Stimulated activated CD8-positive, alpha-beta memory T cell treated with anti-CD3 and anti-CD28 coated beads, Interleukin-12 subunit alpha, Interleukin-12 subunit beta, amount 100 ng/mL, for 4 hours (primary cell): Measurements from ENCODE around the gene PPARG.
"Not testable (repeated sequence)": the region's sequence is repeated elsewhere in the genome, so short reads cannot be mapped to it uniquely, and the experiment has no call there.

ENCODE experiments used
- DNase-seq: peaks from one replicate; pipeline ENCODE4 v3.0.0-alpha.2; 2020; ENCODE audit warnings: low read depth

PPARG gene

DNA sequence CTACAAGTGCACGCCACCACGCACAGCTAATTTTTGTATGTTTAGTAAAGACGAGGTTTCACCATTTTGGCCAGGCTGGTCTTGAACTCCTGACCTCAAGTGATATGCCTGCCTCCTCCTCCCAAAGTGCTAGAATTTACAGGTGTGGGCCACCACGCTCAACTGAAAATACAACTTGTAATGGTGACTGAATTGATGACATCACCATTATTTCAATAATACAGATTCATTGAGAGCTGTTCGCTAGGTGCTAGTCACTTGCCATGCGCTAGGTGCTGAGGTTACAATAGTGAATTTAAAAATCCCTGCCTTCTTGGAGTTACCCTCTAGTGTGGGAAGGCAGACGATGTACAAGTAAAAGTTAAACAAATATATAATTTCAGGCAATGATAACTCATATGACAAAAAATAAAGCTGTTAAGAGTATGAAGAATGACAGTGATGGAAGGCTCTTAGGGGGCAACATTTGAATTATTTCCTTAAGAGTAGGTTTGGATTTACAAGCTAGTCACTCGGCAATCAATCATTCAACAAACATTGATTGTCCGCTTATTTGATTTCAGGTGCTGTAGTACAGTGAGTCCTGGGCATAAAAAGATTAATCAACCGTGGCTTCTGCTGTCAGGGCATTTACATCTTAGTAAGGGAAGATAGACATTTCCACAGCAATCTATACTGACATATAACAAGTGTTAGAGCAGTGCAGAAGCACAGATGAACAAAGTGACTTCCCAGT lies 9.1 kb upstream of the PPARG start:
- no peak for DNase-seq

DNA sequence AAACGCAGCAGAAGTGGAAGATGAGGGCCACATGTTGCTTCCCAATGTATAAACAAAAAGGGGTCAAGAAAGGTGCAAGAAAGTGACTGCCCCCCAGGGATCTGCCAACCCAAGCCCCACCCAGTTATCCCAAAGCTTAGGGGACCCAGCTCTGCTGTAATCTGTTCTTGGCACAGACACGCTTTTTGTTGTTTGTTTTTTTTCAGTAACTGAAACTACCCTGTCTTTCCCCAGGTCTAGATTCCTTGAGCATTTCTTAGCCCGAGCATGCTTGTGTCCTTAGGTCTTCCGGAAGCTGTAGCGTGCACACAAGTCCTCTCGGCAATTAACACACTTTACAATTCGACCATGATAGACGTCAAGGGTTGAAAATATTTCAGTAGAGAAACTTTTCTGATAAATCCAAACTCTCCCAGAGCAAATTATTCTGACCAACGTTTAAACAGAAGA lies 8.5 kb upstream of the PPARG start:
- DNase-seq, result no peak

DNA sequence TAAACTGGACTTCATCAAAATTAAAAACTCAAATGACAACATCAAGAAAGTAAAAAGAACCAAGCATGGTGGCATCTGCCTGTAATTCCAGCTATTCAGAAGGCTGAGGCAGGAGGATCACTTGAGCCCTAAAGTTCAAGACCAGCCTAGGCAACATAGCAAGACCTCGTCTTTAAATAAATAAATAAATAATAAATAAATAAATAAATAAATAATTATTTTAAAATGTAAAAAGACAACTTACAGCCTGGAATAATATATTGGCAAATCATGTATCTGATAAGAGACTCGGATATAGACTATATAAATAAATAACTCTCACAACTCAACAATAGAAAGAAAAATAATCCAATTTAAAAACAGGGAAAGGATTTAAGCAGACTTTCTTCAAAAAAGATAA lies 4.3 kb upstream of the PPARG start:
- no peak for DNase-seq

DNA sequence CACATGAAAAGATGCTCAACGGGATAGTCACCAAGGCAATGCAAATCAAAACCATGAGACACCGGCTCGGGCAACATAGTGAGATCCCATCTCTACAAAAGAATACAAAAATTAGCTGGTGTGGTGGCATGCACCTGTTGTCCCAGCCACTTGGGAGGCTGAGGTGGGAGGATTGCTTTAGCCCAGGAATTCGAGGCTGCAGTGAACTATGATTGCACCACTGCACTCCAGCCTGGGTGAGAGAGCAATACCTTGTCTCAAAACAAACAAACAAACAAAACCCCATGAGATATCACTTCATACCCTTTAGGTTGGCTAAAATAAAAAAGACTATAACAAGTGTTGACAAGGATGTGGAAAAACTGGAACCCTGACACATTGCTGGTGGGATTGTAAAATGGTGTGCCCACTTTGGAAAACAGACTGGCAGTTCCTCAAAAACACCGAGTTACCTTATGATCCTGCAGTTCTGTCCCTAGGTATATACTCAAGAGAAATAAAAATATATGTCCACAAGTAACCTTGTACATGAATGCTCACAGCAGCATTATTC lies 3.8 kb upstream of the PPARG start:
- no peak for DNase-seq

DNA sequence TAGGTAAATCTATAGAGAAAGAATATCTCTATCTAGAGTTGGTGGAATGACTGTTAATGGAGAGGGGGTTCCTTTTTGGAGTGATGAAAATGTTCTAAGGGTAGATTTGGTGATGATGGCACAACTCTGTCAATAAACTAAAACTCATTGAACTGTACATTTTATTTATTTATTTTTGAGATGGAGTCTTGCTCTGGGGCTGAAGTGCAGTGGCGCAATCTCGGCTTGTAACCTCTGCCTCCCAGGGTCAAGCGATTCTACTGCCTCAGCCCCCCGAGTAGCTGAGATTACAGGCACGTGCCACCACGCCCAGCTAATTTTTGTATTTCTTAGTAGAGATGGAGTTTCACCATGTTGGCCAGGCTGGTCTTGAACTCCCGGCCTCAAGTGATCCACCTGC lies 3.1 kb upstream of the PPARG start:
- DNase-seq, result not testable (repeated sequence)

DNA sequence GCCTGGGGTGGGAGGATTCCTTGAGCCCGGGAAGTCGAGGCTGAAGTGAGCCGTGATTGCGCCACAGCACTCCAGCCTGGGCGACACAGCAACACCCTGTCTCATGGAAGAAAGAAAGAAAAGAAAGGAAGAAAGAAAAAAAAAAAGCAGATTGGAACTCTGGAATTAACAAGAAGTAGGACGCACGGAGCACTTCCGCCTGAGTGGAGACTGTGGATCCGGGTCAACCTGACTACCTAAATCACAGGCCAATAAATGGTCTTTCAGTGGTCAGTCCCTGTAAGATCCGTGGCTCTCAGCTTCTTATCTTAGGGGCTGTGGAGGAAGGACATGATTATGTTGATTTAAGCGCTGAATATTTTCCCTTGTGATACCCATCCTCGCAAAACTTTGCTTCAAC lies 2.4 kb upstream of the PPARG start:
- no peak for DNase-seq

DNA sequence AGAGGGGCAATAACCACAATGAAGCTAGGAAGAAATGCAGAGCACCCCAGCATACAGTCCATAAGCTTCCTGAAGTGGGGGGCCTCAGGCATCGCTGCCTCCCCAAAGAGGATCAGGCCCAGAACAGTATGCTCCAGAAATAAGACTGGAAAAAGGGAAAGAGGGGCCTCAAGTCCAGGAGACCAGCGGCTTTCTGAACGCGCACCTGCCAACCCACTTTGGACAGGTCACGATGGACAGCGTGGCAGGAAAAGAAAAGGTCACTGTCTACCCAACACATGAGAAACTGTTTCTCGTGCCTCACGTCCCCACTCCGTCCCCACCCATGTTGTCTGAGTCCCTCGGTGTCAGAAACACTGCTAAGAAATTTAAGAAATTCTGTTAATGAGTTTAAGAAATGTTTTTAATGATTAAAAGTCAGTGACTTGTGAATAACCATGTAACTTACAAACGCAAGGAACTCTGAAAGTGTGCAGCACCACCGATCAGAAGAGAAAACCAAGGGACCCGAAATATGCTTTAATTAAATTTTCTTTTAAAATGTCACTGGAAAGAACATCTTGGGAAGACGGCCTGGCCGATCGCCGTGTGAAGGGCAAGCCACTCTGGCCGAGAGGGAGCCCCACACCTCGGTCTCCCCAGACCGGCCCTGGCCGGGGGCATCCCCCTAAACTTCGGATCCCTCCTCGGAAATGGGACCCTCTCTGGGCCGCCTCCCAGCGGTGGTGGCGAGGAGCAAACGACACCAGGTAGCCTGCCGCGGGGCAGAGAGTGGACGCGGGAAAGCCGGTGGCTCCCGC lies 1.7 kb upstream of the PPARG start:
- no peak for DNase-seq

DNA sequence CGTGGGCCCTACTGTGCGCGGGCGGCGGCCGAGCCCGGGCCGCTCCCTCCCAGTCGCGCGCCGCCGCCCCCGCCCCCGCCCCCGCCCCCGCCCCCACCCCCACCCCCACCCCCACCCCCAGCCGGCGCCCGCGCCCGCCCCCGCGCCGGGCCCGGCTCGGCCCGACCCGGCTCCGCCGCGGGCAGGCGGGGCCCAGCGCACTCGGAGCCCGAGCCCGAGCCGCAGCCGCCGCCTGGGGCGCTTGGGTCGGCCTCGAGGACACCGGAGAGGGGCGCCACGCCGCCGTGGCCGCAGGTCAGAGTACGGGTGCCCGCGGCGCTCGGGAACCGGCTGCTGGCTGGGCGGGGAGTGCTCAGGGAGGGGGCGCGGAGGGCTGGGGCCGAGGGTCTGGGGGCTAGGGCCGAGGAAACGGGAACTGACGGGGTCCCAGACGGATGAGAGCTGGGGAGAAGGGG lies 1.1 kb upstream of the PPARG start:
- DNase-seq, result no peak

DNA sequence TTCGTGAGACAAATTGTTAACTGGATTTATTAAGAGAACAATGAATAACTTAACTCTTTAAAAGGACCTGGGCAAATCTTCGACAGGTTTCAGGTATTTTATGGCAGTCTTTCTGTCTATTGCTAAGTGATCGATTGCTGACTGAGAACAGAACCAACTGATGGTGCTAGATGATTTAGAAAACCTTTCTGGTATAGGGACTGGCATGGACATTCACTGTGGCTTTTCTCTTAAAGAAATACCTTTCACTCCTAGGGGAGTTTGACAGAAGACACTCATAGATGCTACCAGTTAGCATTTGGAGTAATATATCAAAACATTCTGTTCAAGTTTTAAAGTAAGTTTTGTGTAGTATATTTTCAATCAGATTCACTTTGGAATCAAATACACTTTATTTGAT lies 654 bp downstream of the PPARG start:
- DNase-seq, result no peak

DNA sequence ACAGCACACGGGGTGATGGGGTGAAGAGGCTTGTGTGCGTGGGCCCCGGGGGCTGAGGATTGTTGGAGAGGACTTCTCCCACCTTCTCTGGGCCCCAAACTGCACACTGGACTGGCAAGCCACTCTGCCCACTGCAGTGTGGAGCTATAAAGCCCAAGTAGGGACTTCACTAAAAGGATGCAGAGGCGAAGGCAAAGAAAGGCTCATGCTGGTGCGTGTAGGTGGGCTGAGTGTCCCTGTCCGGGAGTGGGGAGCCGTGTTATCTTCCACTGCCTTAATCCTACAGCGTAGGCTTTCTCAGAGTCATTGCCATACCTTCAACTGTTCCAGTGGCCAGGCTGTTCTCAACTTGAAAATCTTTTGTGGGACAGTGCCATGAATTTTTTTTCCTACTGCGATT lies 3.9 kb downstream of the PPARG start:
- DNase-seq, result no peak

DNA sequence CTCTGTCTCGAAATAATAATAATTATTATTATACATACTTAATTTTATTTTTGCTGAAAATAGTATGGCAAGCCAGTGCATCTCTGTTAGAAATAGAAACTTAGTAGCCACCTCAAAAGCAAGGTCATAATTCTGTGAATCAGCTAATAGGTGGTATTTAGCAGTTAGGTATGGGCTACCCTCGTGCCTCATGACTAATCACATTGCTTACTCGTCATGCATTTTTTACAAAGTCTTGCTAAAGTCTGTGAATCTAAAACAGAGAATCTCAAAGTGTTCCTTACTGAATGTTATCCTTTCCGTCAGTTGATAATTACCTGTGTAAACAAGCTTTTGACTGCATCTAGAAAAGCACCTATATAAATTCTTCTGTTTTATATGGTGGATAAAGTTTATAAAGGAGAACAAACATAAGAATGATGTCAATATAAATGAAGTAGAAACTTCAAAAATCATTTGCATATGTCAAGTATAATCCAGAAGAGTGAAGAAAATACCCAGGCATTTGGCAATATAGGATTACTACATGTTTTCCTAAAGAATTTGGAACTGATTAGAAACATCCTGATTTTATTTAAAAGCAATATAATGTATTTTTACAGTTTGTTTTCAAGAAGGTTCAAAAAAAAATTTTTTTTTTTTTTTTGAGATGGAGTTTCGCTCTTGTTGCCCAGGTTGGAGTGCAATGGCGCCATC lies 6.2 kb downstream of the PPARG start:
- no peak for DNase-seq

DNA sequence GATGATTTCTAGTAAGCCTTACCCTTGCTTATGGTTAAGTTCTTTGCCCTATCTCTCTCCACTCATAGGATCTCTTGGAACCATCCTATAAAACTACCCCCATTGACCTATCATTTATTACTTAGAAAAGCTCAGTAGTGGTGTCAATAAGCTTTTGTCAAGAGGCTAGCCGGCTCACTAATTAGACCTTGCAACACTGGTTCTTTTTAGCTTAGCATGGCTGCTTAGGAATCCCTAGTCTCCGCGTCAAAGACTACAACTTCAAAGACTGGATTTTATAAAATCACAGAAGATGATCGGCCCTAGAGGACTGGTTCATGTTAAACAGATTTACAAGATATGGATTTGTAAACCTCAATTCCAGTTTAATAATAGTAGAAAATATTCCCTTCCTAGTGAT lies 7.6 kb downstream of the PPARG start:
- DNase-seq, result no peak

DNA sequence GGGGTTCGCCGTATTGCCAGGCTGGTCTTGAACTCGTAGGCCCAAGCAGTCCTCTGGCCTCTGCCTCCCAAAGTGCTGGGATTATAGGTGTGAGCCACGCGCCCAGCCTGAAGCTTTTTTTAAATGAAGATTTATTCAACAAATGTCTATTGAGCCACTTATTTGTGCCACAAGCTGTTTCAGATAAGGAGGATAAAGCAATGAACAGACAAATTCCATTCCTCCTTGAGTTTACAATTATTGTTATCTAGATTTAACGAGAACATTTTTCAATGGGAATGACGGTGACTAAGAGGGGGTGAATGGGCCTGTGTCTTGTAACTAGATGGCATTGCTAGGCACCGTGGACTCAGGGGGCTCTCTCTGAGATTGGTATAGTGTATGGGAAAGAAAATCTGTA lies 10.2 kb downstream of the PPARG start:
- DNase-seq, result no peak

DNA sequence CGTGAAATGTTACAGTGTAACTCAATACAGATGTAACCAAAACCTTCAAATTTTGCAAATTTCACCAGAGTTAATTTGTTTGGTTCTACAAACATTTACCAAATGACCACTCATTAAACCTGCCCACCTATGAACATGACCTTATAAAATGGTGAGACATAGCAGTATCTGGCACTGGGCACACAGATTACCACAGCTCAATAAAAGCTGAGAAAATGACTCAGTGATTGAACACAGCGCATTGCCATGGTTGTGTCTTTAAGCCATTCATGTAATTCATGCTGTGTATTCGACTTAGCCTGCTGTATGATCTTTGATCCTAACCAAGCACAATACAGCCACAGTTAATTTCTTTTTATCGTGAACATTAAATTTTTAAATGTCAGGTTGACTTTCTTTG lies 11.3 kb downstream of the PPARG start:
- no peak for DNase-seq

DNA sequence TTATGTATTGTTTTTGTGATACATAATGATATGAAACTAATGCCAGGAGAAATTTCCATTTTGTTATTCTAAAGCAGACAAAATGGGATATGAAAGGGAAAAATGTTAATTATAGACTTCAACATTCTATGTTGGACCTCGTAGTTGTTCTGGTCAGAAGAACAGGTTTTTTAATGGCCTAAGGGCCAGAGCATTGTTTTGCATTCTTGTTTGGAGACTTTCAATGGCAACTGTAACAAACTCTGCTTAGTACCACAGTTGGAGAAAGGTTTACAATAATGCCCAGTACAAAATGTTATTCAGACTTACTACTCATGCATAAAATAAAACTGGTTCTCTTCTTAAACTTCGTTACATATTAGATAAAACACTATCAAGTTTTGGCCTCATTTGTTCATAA lies 12.2 kb downstream of the PPARG start:
- DNase-seq, result no peak

DNA sequence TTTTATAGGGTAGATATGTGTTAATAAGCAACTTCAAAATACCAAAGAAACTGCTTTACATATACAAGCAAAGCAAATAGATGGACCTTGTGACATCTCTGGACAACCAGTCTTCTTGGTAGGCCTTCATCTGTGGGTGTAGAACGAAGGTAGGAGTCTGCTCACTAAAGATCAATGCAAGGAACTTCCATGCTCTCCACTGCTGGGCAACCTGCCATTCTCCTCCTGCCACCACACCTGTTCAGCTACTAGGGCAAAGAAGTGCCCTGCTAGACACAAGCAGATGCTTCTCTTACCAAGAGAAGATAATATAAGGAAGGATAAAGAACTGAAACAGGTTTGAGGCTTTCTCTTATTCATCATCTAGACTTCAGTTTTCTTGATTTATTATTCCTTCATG lies 12.6 kb downstream of the PPARG start:
- DNase-seq, result no peak

DNA sequence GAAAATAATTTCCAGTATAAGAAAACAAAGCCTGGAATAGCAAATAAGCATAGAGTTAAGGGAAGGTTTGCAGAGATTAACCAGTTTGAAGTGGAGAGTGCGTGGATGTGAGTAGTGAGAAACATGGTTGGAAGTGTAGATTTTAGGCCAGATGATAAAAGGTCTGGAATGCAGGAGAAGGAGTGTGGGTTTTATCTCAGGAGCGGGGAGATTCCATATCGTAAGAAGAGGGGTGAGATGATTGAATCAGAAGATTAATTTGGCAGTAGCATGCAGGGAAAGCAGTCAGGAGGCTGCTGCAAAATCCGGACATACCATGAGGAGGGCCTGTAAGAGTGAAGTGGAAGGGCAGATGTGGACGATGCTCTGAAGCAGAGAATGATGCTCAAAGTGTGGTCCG lies 13.7 kb downstream of the PPARG start:
- no peak for DNase-seq

DNA sequence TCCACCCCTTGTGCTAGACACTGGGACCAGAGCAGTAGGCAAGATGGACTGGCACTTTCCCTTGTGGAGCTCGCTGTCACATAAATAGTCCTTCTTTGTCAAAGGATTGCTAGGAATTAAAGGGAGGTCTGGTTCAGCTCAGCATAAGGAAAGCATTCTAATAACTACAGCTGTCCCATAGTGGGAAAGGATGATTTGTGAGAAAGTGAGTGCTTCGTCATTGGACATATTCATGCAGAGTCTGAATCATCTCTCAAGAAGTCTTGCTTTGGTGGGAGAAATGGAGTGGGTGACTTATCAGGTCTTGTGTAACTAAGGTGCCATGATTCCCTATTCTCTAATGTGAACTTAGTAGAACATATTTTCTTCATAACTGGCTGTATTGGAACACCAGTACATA lies 14.7 kb downstream of the PPARG start:
- no peak for DNase-seq

DNA sequence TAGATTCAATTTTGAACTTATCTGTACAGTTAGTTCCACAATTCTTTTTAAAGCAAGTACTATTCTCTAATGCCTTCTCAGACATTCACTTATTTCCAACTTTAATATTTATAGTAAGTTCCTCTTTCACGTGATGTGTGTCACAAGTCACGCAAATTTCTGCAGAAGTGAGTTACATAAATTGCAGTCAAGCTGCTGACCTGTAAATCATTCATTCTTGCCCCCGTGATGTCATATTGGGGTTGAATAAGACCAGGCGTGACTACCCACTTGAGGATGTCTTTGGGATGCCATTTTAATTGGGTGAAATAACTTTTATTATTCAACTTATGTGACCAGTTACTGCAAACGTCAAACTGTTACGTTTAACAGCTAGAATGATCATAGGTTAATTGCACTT lies 15.1 kb downstream of the PPARG start:
- no peak for DNase-seq

DNA sequence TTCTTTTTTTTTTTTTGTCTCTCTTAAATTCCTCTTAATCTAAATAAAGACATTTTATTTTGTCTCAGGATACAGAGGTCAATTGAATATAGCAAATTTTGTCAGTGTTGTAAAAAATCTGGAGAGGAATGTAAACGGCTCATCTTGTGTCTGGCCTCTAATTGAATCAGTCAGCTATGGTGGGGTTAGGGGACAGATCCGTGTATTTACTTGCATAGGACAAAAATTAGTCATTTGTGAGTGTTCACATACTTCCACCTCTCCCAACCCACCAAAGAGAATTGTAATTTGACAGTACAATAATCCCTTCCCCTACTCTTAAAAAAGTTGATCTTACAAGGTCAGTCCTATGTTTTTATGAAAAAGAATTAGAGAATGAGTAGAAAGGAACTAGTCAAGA lies 18.3 kb downstream of the PPARG start:
- no peak for DNase-seq

DNA sequence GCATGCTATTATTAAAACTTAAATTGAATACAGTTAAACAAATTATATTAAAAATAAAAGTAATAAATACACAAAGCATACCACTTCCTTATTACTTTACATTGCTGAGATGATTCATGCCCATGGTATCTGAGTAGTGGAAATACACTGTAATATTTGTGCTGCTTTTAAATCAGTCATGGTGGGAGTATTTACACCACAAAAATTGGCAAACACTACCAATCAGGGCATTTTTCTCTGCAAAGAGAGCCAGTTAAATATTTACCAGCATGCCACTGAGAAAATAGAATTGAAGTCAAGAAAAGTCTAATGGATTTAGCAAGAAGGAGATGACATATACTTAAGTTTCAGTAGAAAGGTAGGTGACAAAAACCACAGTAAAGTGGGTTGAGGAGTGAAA lies 19.6 kb downstream of the PPARG start:
- no peak for DNase-seq

DNA sequence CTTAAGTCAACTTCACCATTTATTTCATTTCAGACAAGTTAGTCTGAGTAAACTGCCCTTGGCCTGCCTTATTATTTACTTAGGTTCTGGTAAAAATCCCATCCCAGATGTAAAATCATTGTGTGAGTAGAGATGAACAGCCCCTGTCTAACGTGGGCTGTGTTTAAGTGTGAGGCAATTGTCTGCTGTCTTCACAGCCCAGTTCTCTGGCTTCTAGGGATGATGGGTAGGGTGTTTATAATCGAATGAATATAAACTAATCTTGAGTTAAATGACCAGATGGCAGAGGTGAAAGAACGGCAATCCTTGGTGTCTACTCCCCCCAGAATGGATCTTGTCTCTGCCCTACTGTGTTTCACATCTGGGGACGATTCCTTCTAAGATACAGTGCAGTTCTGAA lies 20.8 kb downstream of the PPARG start:
- DNase-seq, result no peak

DNA sequence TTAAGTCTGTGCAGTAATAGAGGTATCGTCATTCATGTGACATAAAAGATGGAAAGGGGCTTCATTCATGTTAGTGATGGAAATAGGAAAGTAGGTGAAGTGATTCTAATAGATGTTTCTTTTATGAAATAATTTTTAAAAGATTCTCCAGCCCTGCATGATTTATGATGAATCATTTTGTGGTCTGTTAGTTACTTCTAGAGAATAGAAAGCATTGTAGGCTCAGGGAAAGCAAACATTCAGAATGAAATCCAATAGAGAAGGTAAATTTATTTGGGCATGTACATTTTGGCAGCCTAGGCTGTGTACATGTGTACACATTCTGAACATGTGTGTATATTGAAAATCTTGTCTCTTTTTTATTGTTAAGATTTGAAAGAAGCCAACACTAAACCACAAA lies 23.1 kb downstream of the PPARG start:
- no peak for DNase-seq
